Brain microvascular endothelial cell (primary cell): Measurements from ENCODE around the gene DCUN1D1.

Experiments used
- DNase-seq: peaks from one replicate; pipeline ENCODE4 v3.0.0-alpha.2; 2020
- H3K27ac ChIP-seq: fragments of 250-450 bp; sonication (Bioruptor Pico); 2 replicates; pipeline ENCODE4 v1.5.1; 2020; ENCODE audit warnings: mild to moderate bottlenecking, moderate library complexity
- H3K27me3 ChIP-seq: fragments of 250-450 bp; sonication (Bioruptor Pico); replicated peaks from 2 replicates; pipeline ENCODE4 v1.5.1; 2020; ENCODE audit warnings: mild to moderate bottlenecking
- H3K36me3 ChIP-seq: fragments of 250-450 bp; sonication (Bioruptor Pico); replicated peaks from 2 replicates; pipeline ENCODE4 v1.5.1; 2020; ENCODE audit warnings: mild to moderate bottlenecking
- H3K4me3 ChIP-seq: 2 replicates; pipeline ENCODE4 v1.5.1; 2011; ENCODE audit warnings: low read depth, mild to moderate bottlenecking, control low read depth, low read length, moderate library complexity
- in situ Hi-C: cut with HindIII; loops from 2 replicates; pipeline ENCODE4 v1.10.0; 2017; ENCODE audit warnings: low sequenced_read_pairs, low pct_ligation_motif_present
- TF ChIP-seq, protein P1 (sequence below): IDR thresholded peaks from 2 replicates; pipeline ENCODE4 v1.5.1; 2011; ENCODE audit warnings: low read depth, mild to moderate bottlenecking, moderate library complexity, low read length, control low read depth, inconsistent platforms; ENCODE audit errors: missing control alignments

The DCUN1D1 gene

DNA sequence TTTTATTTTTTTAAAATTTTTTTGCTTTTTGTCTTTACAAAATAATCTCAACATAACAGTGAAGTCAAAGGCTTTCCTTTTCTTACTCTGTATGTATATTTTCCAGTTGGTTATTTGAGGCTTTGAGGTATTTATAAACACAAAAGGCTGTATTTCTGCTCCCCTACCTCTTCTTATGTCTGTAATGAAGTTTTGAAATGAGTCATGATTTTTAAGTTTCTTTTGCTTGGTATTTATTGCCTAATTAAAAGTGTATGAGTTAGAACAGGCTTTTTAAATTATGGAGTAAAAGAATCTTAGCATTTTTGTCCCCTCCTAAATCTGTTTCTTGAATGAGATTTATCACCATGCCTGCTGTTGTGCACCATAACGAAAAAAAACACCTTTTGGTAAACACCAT lies 66.0 kb downstream of the DCUN1D1 start:
- Histone ChIP-seq H3K4me3 (no peak overlapping the region), H3K36me3 (peaks cover 8% of the 10 kb centered on the region), H3K27ac (no peak overlapping the region), H3K27me3 (no peaks in the 10 kb centered on the region)
- DNase-seq = no peak
- in situ Hi-C loops = no loop called here
- TF ChIP-seq, protein P1, sequence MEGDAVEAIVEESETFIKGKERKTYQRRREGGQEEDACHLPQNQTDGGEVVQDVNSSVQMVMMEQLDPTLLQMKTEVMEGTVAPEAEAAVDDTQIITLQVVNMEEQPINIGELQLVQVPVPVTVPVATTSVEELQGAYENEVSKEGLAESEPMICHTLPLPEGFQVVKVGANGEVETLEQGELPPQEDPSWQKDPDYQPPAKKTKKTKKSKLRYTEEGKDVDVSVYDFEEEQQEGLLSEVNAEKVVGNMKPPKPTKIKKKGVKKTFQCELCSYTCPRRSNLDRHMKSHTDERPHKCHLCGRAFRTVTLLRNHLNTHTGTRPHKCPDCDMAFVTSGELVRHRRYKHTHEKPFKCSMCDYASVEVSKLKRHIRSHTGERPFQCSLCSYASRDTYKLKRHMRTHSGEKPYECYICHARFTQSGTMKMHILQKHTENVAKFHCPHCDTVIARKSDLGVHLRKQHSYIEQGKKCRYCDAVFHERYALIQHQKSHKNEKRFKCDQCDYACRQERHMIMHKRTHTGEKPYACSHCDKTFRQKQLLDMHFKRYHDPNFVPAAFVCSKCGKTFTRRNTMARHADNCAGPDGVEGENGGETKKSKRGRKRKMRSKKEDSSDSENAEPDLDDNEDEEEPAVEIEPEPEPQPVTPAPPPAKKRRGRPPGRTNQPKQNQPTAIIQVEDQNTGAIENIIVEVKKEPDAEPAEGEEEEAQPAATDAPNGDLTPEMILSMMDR = no peak

DNA sequence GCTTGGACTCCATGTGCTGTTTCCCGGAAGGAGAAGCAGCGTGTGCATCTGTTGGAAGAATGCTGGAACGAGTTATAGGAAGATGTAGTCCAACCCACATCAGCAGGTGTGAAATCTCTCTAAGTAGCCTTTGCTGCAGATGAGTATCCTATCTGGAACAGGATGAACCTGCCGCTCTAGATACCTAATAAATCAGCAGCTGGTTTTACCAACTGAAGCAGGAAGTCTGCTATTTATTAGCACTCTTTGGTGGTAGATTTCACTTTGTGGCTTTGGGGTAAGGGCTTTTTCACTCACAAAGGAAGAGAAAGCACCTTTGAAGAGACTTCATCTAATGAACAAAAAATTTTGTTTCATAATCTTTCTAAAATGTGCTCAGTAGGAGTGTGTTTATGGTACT lies 66.4 kb downstream of the DCUN1D1 start:
- no peak for DNase-seq
- Histone ChIP-seq H3K27ac (no peak overlapping the region), H3K4me3 (no peak overlapping the region), H3K27me3 (no peaks in the 10 kb centered on the region), H3K36me3 (peaks cover 8% of the 10 kb centered on the region)
- TF ChIP-seq, protein P1 = no peak
- in situ Hi-C loops = no loop called here

GRCh38 chr3:182912474-182912873 lies 67.9 kb downstream of the DCUN1D1 start:
- in situ Hi-C loops = no loop called here
- Histone ChIP-seq H3K4me3 (no peak overlapping the region), H3K36me3 (peaks cover 8% of the 10 kb centered on the region), H3K27ac (no peak overlapping the region), H3K27me3 (no peaks in the 10 kb centered on the region)
- no peak for DNase-seq
- TF ChIP-seq, protein P1 = no peak

DNA sequence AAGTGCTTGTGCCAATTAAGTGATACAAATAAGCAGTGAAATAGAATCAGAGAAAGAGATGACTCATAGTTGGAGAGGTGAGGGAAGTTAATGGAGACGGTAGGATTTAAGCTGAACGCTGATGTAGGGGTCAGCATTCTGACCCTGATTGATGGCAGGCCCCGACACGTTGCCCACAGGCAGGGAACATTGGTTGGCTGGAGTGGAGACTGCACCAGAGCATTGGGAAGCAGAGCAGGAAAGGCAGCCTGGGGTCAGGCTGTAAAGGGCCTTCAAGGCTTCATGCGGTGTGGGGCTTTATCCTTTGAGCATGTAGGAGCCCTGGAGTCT lies 68.6 kb downstream of the DCUN1D1 start:
- Histone ChIP-seq H3K36me3 (peaks cover 8% of the 10 kb centered on the region), H3K27ac (no peak overlapping the region), H3K27me3 (no peaks in the 10 kb centered on the region), H3K4me3 (no peak overlapping the region)
- in situ Hi-C loops = no loop called here
- no peak for DNase-seq
- TF ChIP-seq, protein P1 = no peak

- no peak overlapping the region for H3K4me3 ChIP-seq
- in situ Hi-C loops = no loop called here
- no peak overlapping the region for H3K27ac ChIP-seq
Observed at GRCh38 chr3:182910936-182911781, 69.2 kb downstream of the DCUN1D1 start.

More at GRCh38 chr3:182910936-182911781, 69.2 kb downstream of the DCUN1D1 start:
- DNase-seq = no peak
- TF ChIP-seq, protein P1 = no peak
- peaks cover 8% of the 10 kb centered on the region for H3K36me3 ChIP-seq
- H3K27me3 ChIP-seq = no peaks in the 10 kb centered on the region
